ENCODE data around the gene VCPKMT.

Gene VCPKMT

DNA sequence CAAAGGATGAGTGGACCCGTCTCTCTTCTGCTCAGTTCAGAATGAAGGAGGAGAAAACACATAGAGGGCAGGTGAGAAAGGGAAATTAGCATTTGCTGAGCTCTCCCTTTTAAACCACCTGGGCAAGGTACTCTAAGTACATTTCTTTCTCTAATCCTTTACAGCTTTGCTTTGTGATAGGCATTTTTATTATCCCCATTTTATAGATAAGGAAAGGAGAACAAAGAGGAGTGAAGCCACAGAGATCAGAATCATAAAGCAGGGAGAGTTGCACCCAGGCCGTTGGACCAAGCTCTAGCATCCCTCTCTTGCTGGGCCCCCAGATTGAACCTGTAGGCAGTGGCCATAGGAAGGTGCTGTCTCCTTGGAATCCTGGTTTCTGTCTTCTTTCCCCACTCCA is 47.0 kb downstream of the VCPKMT start:
- POLR2A ChIA-PET, result no interaction called here
- no peak for DNase-seq (ENCODE audit: extremely low spot score)
- TF ChIP-seq HDGF (IDR thresholded peaks at IDR 0.05; ENCODE audit: borderline replicate concordance) (no peak), L3MBTL2 (conservative IDR thresholded peaks at IDR 0.05) (no peak), TARDBP (IDR thresholded peaks at IDR 0.05) (no peak), SUZ12 (IDR thresholded peaks at IDR 0.05) (no peak), NFRKB (IDR thresholded peaks at IDR 0.05) (no peak), ELF4 (IDR thresholded peaks at IDR 0.05) (no peak), CTBP1 (IDR thresholded peaks at IDR 0.05; ENCODE audit: borderline replicate concordance) (no peak), ARNT (IDR thresholded peaks at IDR 0.05) (no peak), ZNF384 (IDR thresholded peaks at IDR 0.05) (no peak), FOXM1 (IDR thresholded peaks at IDR 0.05; ENCODE audit: borderline replicate concordance) (no peak), SP1 (IDR thresholded peaks at IDR 0.05) (no peak), LEF1 (IDR thresholded peaks at IDR 0.05; ENCODE audit: borderline replicate concordance) (no peak), FOXK2 (IDR thresholded peaks at IDR 0.05) (no peak), BHLHE40 (IDR thresholded peaks at IDR 0.05; ENCODE audit: borderline replicate concordance) (no peak), FOXA1 (IDR thresholded peaks at IDR 0.05) (no peak)
- TF ChIP-seq, protein P1, sequence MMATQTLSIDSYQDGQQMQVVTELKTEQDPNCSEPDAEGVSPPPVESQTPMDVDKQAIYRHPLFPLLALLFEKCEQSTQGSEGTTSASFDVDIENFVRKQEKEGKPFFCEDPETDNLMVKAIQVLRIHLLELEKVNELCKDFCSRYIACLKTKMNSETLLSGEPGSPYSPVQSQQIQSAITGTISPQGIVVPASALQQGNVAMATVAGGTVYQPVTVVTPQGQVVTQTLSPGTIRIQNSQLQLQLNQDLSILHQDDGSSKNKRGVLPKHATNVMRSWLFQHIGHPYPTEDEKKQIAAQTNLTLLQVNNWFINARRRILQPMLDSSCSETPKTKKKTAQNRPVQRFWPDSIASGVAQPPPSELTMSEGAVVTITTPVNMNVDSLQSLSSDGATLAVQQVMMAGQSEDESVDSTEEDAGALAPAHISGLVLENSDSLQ (IDR thresholded peaks at IDR 0.05), result no peak
- CTCF ChIA-PET, result interaction anchor here (0.6 kb wide), 1 partner anchor 104 kb away, joined by 3 read pairs; no protein-coding TSS in a partner anchor

DNA sequence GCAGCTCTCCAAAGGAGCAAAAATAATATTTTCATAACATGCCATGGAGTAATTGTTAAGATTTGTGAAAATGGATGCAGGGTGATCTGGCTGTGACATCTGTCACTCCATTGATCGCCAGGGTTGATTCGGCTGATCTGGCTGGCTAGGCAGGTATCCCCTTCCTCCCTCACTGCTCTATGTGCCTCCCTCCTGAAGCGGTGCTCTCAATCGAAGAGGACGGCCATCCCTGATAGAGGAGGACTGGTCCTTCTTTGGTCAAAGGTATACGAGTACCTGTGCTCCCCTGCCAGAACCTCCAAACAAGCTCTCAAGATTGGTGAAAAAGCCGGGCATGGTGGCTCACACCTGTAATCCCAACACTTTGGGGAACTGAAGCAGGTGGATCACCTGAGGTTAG is 47.9 kb downstream of the VCPKMT start:
- no peak for TF ChIP-seq HDGF (IDR thresholded peaks at IDR 0.05; ENCODE audit: borderline replicate concordance)
- no peak for TF ChIP-seq LEF1 (IDR thresholded peaks at IDR 0.05; ENCODE audit: borderline replicate concordance)
- no peak for TF ChIP-seq L3MBTL2 (conservative IDR thresholded peaks at IDR 0.05)
- no peak for TF ChIP-seq ZNF384 (IDR thresholded peaks at IDR 0.05)
- no peak for TF ChIP-seq TARDBP (IDR thresholded peaks at IDR 0.05)
- TF ChIP-seq, protein P1 (IDR thresholded peaks at IDR 0.05), result no peak
- TF ChIP-seq ELF4 (IDR thresholded peaks at IDR 0.05), result no peak
- no peak for TF ChIP-seq SP1 (IDR thresholded peaks at IDR 0.05)
- CTCF ChIA-PET, result no interaction called here
- POLR2A ChIA-PET, result interaction anchor here (0.6 kb wide), 1 partner anchor 163 kb away, joined by 3 read pairs; no protein-coding TSS in a partner anchor
- DNase-seq (ENCODE audit: extremely low spot score), result no peak

GRCh38 chr14:50067723-50068495 is 48.5 kb downstream of the VCPKMT start:
- ChIA-PET CTCF (no interaction called here), POLR2A (interaction anchor here (0.6 kb wide), 1 partner anchor 163 kb away, joined by 3 read pairs; no protein-coding TSS in a partner anchor)
- TF ChIP-seq NFRKB (IDR thresholded peaks at IDR 0.05) (no peak), ARNT (IDR thresholded peaks at IDR 0.05) (no peak)
- no peak for DNase-seq (ENCODE audit: extremely low spot score)

DNA sequence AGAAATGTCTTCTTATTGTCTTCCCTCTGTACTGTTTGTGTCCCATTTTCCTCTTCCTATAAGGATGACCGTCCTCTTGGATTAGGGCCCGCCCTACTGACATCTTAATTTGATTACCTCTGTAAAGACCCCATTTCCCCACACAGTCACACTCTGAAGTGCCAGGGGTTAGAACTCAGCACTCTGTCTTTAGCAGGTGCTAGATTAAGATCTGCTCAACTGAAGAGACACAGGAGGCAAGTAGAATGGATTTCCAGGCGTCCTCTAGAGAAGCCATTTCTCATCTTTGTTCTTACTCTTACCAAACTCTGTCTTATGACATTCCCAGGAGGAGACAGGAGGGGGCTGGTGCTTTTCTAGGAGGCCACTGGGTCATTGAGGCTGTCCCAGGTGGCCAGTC is 50.8 kb downstream of the VCPKMT start:
- no peak for DNase-seq (ENCODE audit: extremely low spot score)
- CTCF ChIA-PET, result no interaction called here

GRCh38 chr14:50064993-50065392 is 51.4 kb downstream of the VCPKMT start:
- ChIA-PET CTCF (no interaction called here), POLR2A (no interaction called here)
- TF ChIP-seq ZNF384 (IDR thresholded peaks at IDR 0.05) (no peak), ELF4 (IDR thresholded peaks at IDR 0.05) (no peak), SP1 (IDR thresholded peaks at IDR 0.05) (no peak), BHLHE40 (IDR thresholded peaks at IDR 0.05; ENCODE audit: borderline replicate concordance) (no peak), HDGF (IDR thresholded peaks at IDR 0.05; ENCODE audit: borderline replicate concordance) (no peak), TARDBP (IDR thresholded peaks at IDR 0.05) (no peak), FOXK2 (IDR thresholded peaks at IDR 0.05) (no peak), CTBP1 (IDR thresholded peaks at IDR 0.05; ENCODE audit: borderline replicate concordance) (no peak), FOXA1 (IDR thresholded peaks at IDR 0.05) (no peak), FOXM1 (IDR thresholded peaks at IDR 0.05; ENCODE audit: borderline replicate concordance) (no peak), LEF1 (IDR thresholded peaks at IDR 0.05; ENCODE audit: borderline replicate concordance) (no peak), L3MBTL2 (conservative IDR thresholded peaks at IDR 0.05) (no peak), ARNT (IDR thresholded peaks at IDR 0.05) (no peak), NFRKB (IDR thresholded peaks at IDR 0.05) (no peak), SUZ12 (IDR thresholded peaks at IDR 0.05) (no peak)
- TF ChIP-seq, protein P1 (IDR thresholded peaks at IDR 0.05), result no peak
- DNase-seq (ENCODE audit: extremely low spot score), result no peak

More for the DNA sequence above, 50.8 kb downstream of the VCPKMT start:
- POLR2A ChIA-PET, result no interaction called here
- TF ChIP-seq FOXK2 (IDR thresholded peaks at IDR 0.05) (no peak), FOXM1 (IDR thresholded peaks at IDR 0.05; ENCODE audit: borderline replicate concordance) (no peak), ARNT (IDR thresholded peaks at IDR 0.05) (no peak), ZNF384 (IDR thresholded peaks at IDR 0.05) (no peak)

DNA sequence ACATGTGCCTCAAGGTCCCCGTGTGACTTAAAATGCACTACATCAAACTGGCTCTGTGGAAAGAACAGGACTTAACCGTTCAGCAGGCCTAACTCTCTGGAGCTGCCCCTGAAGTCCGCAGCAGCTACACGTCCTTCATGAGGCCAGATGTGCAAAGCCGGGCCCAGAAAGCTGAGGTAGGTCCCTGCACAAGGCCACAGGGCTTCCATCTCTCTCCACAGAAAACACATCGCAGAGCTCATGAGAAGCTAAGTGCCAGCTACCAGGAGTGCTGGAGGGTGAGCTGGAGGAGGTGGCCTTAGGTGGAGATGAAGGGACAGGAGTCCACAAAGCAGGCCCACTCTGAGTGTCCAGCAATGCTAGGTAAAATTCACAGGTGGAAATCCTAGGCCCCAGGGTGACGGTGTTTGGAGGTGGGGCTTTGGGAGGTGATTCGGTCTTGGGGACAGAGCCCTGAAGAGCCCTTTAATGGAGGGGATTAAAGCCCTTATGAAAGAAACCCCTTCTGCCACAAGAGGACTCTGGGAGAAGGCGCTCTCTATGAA is 52.4 kb downstream of the VCPKMT start:
- ChIA-PET POLR2A (interaction anchor here (0.9 kb wide), 1 partner anchor 172 kb away, joined by 3 read pairs; no protein-coding TSS in a partner anchor), CTCF (interaction anchor here (0.5 to 1.0 kb wide), 2 partner anchors 203 to 212 kb away, joined by 3 read pairs; no protein-coding TSS in a partner anchor)
- TF ChIP-seq SP1 (IDR thresholded peaks at IDR 0.05), result no peak
- no peak for TF ChIP-seq TARDBP (IDR thresholded peaks at IDR 0.05)
- TF ChIP-seq, protein P1 (IDR thresholded peaks at IDR 0.05), result no peak
- no peak for TF ChIP-seq SUZ12 (IDR thresholded peaks at IDR 0.05)
- no peak for TF ChIP-seq CTBP1 (IDR thresholded peaks at IDR 0.05; ENCODE audit: borderline replicate concordance)
- no peak for TF ChIP-seq ZNF384 (IDR thresholded peaks at IDR 0.05)
- TF ChIP-seq BHLHE40 (IDR thresholded peaks at IDR 0.05; ENCODE audit: borderline replicate concordance), result no peak
- no peak for DNase-seq (ENCODE audit: extremely low spot score)

Measured in HEK293T (cell line).